Measurements from ENCODE around the gene SSTR1.

The SSTR1 gene

GRCh38 chr14:38243696-38244240, 36.1 kb downstream of the SSTR1 start:
- DNase-seq: no peak

GRCh38 chr14:38248321-38249028, 40.8 kb downstream of the SSTR1 start:
- DNase-seq: no peak

GRCh38 chr14:38250331-38250730, 42.6 kb downstream of the SSTR1 start:
- DNase-seq: no peak

- no peak for DNase-seq
These were observed 44.5 kb downstream of the SSTR1 start for GRCh38 chr14:38252066-38252710.

GRCh38 chr14:38253676-38254075, 46.0 kb downstream of the SSTR1 start:
- DNase-seq: no peak

GRCh38 chr14:38254571-38255407, 47.1 kb downstream of the SSTR1 start:
- no peak for DNase-seq

GRCh38 chr14:38255408-38255672, 47.6 kb downstream of the SSTR1 start:
- DNase-seq: no peak

- no peak for DNase-seq
These were observed 48.2 kb downstream of the SSTR1 start, which contains the start of gene CLEC14A for GRCh38 chr14:38255673-38256532. Gene CLEC14A (minus strand): TSS chr14:38256093. CDS start chr14:38256022, 71 bp downstream.

- DNase-seq: no peak
These were observed 48.8 kb downstream of the SSTR1 start for GRCh38 chr14:38256533-38256840.

- no peak for DNase-seq
These were observed 49.8 kb downstream of the SSTR1 start for GRCh38 chr14:38257507-38257906.

- DNase-seq: no peak
These were observed 53.9 kb downstream of the SSTR1 start for GRCh38 chr14:38261620-38262019.
